Gastroesophageal sphincter (tissue), 4 donors: ENCODE results near the gene MYL10. TPM values are rescaled to one million over a fixed set of nuclear protein-coding genes. Genes with fewer than 3 reads are reported as not detected.

Experiments used
- ATAC-seq: fragments of 150-250 bp; one replicate; pipeline ENCODE4 v1.9.1; 2016; ENCODE audit warnings: mild to moderate bottlenecking, moderate library complexity
- H3K27ac ChIP-seq, 4 donors: fragments of 200-600 bp; sonication (generic) in 3 of 4; 1 replicate in 3 of 4; 2 replicates in 1 of 4; pipeline ENCODE4 v1.5.1; 2016 to 2019
- H3K27me3 ChIP-seq: fragments of 200-600 bp; sonication (generic); one replicate; pipeline ENCODE4 v1.5.1; 2019
- H3K36me3 ChIP-seq, 2 donors: fragments of 200-600 bp; sonication (generic); one replicate each; pipeline ENCODE4 v1.5.1; 2019; ENCODE audit warnings: control low read depth in 1 of 2
- H3K4me1 ChIP-seq, 3 donors: fragments of 200-600 bp; sonication (generic); 1 replicate in 2 of 3; 2 replicates in 1 of 3; pipeline ENCODE4 v1.5.1; 2016 to 2019; ENCODE audit warnings: control low read depth in 2 of 3
- H3K4me3 ChIP-seq, 2 donors: fragments of 200-600 bp; sonication (generic); one replicate each; pipeline ENCODE4 v1.5.1; 2019; ENCODE audit warnings: mild to moderate bottlenecking in 1 of 2, moderate library complexity in 1 of 2
- H3K9me3 ChIP-seq, 3 donors: fragments of 200-600 bp; sonication (generic); one replicate each; pipeline ENCODE4 v1.5.1; 2017 to 2019; ENCODE audit warnings: control low read depth in 2 of 3
- EP300 ChIP-seq: sonication (generic); formaldehyde crosslinking; IDR thresholded peaks from one replicate; pipeline ENCODE4 v1.6.1; 2017; ENCODE audit warnings: antibody characterized with exemption, mild to moderate bottlenecking
- POLR2A ChIP-seq, 2 donors: fragments of 450-650 bp; IDR thresholded peaks; one replicate each; pipeline ENCODE4 v1.6.1; 2017; ENCODE audit warnings: antibody characterized with exemption in 2 of 2, mild to moderate bottlenecking in 2 of 2, moderate library complexity in 1 of 2
- POLR2AphosphoS5 ChIP-seq: sonication (generic); formaldehyde crosslinking; IDR thresholded peaks from one replicate; pipeline ENCODE4 v1.6.1; 2017; ENCODE audit warnings: antibody characterized with exemption
- WGBS, 2 donors: methylation state at CpG; one replicate each; pipeline ENCODE4 v1.1.5; 2018; ENCODE audit warnings: low coverage in 1 of 2; 5-methylcytosine and 5-hydroxymethylcytosine counted together
- total RNA-seq, 4 donors: library from RNA; depleted of rRNA; stranded (reverse); fragments of >200 nt; gene quantifications; one replicate each; pipeline ENCODE4 v1.1.0, GENCODE V29; 2016
- TF ChIP-seq, protein P1 (sequence below), 4 experiments: fragments of 200-600 bp in 2 of 4; fragments of 450-650 bp in 2 of 4; sonication (generic) in 1 of 4; IDR thresholded peaks; one replicate each; pipeline ENCODE4 v1.5.1; 2017 to 2019; ENCODE audit warnings: antibody characterized with exemption in 4 of 4, mild to moderate bottlenecking in 2 of 4, moderate library complexity in 2 of 4

The MYL10 gene
- total RNA-seq, 4 donors from 2014 or later = not detected

- WGBS, 2 donors = 78 to 85% methylated on average over 4 to 5 of the region's 11 CpGs
- Histone ChIP-seq H3K36me3 (no peaks in the 10 kb centered on the region), H3K27me3 (no peaks in the 10 kb centered on the region), H3K4me3 (no peak overlapping the region), H3K9me3 (peaks cover 0 to 8% (median 0%) of the 10 kb centered on the region in 3 donors), H3K4me1 (no peaks in the 10 kb centered on the region), H3K27ac (no peak overlapping the region)
- no peak for ATAC-seq
- TF ChIP-seq POLR2AphosphoS5 = no peak
- no peak for TF ChIP-seq EP300
- no peak for TF ChIP-seq POLR2A (IDR thresholded peaks at IDR 0.05)
- TF ChIP-seq, protein P1, sequence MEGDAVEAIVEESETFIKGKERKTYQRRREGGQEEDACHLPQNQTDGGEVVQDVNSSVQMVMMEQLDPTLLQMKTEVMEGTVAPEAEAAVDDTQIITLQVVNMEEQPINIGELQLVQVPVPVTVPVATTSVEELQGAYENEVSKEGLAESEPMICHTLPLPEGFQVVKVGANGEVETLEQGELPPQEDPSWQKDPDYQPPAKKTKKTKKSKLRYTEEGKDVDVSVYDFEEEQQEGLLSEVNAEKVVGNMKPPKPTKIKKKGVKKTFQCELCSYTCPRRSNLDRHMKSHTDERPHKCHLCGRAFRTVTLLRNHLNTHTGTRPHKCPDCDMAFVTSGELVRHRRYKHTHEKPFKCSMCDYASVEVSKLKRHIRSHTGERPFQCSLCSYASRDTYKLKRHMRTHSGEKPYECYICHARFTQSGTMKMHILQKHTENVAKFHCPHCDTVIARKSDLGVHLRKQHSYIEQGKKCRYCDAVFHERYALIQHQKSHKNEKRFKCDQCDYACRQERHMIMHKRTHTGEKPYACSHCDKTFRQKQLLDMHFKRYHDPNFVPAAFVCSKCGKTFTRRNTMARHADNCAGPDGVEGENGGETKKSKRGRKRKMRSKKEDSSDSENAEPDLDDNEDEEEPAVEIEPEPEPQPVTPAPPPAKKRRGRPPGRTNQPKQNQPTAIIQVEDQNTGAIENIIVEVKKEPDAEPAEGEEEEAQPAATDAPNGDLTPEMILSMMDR (IDR thresholded peaks at IDR 0.05) = no peak
Measured at GRCh38 chr7:101634196-101634717, 5.2 kb upstream of the MYL10 start.

DNA sequence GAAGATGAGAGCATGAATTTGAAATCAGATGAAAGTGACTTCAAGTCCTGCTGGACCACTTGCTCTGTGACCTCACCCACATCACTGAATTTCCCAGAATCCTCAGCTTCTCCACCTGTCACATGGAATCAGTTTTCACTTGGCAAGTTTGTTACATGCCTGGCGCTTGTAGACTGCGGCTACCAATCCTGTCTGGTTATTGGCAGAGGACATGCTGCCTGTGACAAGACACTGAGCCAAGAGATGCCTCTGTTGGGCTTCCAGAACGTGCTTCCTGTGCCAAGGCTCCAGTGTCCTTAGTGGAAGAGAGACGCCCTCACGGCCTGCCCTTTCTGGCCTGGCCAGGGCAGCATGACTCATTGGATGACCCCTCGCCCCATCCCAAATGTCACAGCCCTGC is 4.4 kb upstream of the MYL10 start:
- no peaks in the 10 kb centered on the region for H3K36me3 ChIP-seq
- ATAC-seq = no peak
- TF ChIP-seq POLR2AphosphoS5 = no peak
- TF ChIP-seq, protein P1 (IDR thresholded peaks at IDR 0.05) = no peak
- no peak for TF ChIP-seq POLR2A (IDR thresholded peaks at IDR 0.05)
- TF ChIP-seq EP300 = no peak
- H3K4me3 ChIP-seq = no peak overlapping the region
- H3K9me3 ChIP-seq = peaks cover 0 to 8% (median 0%) of the 10 kb centered on the region in 3 donors
- no CpG with 5 or more reads among the region's 6 CpGs for WGBS, 2 donors
- H3K4me1 ChIP-seq = no peaks in the 10 kb centered on the region
- H3K27me3 ChIP-seq = no peaks in the 10 kb centered on the region
- H3K27ac ChIP-seq = no peak overlapping the region

GRCh38 chr7:101632641-101633040 is 3.5 kb upstream of the MYL10 start:
- Histone ChIP-seq H3K4me3 (no peak overlapping the region), H3K27me3 (no peaks in the 10 kb centered on the region), H3K4me1 (no peaks in the 10 kb centered on the region), H3K9me3 (peaks cover 0 to 8% (median 0%) of the 10 kb centered on the region in 3 donors), H3K27ac (no peak overlapping the region), H3K36me3 (no peaks in the 10 kb centered on the region)
- TF ChIP-seq POLR2AphosphoS5 = no peak
- TF ChIP-seq, protein P1 (IDR thresholded peaks at IDR 0.05) = no peak
- no peak for TF ChIP-seq POLR2A (IDR thresholded peaks at IDR 0.05)
- no peak for ATAC-seq
- 87% methylated on average over 4 of the region's 7 CpGs; no CpG with 5 or more reads in 1 of the 2 donors for WGBS, 2 donors

DNA sequence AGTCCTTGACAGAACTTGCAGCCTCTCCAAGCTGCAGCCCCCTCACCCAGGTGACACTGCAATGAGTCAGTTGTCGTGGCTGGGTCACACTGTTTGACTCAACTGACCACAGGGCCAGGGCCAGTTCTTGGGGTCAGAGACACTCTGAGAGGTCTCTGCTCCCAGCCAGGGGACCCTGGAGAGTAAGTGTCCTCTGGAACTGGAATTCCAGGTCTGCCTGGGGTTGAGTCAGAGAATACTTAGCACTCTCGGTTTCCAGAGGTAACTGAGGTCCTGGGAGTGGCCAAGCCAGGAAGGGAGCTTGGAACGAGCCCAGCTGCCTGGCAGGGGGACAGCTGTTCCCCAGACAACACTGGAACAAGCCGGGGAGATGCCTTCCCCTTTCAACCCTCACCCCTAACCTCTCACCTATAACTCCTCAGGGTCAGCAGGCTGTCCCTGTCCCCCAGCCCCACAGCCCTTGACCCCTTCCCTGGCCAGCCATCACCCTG is 2.2 kb upstream of the MYL10 start:
- no peak for ATAC-seq
- H3K4me3 ChIP-seq = no peak overlapping the region
- H3K4me1 ChIP-seq = no peaks in the 10 kb centered on the region
- H3K27ac ChIP-seq = no peak overlapping the region
- H3K36me3 ChIP-seq = no peaks in the 10 kb centered on the region
- TF ChIP-seq, protein P1 (IDR thresholded peaks at IDR 0.05) = no peak
- TF ChIP-seq EP300 (no peak), POLR2AphosphoS5 (no peak)
- peaks cover 8% of the 10 kb centered on the region for H3K27me3 ChIP-seq
- peaks cover 0 to 8% (median 0%) of the 10 kb centered on the region in 3 donors for H3K9me3 ChIP-seq
- WGBS, 2 donors = 17% methylated on average over 2 of the region's 4 CpGs

GRCh38 chr7:101630591-101630990 is 1.5 kb upstream of the MYL10 start:
- no peak overlapping the region for H3K27ac ChIP-seq
- ATAC-seq = no peak
- WGBS, 2 donors = 57% methylated on average over 1 of the region's 15 CpGs; no CpG with 5 or more reads in 1 of the 2 donors

More at GRCh38 chr7:101630591-101630990, 1.5 kb upstream of the MYL10 start:
- no peak overlapping the region for H3K4me3 ChIP-seq
- TF ChIP-seq POLR2A (IDR thresholded peaks at IDR 0.05) (no peak), POLR2AphosphoS5 (no peak), EP300 (no peak)
- TF ChIP-seq, protein P1 (IDR thresholded peaks at IDR 0.05) = no peak
- H3K9me3 ChIP-seq = peaks cover 0 to 8% (median 0%) of the 10 kb centered on the region in 3 donors
- no peaks in the 10 kb centered on the region for H3K36me3 ChIP-seq
- H3K27me3 ChIP-seq = peaks cover 15% of the 10 kb centered on the region
- no peaks in the 10 kb centered on the region for H3K4me1 ChIP-seq
